ENCODE results near the gene RBM10. TPM values are rescaled to one million over a fixed set of nuclear protein-coding genes. Genes with fewer than 3 reads are reported as not detected.
"Not testable (repeated sequence)": the region's sequence is repeated elsewhere in the genome, so short reads cannot be mapped to it uniquely, and the experiment has no call there.

RBM10 gene
- polyA plus RNA-seq, 1 experiment = 19.6 TPM

DNA sequence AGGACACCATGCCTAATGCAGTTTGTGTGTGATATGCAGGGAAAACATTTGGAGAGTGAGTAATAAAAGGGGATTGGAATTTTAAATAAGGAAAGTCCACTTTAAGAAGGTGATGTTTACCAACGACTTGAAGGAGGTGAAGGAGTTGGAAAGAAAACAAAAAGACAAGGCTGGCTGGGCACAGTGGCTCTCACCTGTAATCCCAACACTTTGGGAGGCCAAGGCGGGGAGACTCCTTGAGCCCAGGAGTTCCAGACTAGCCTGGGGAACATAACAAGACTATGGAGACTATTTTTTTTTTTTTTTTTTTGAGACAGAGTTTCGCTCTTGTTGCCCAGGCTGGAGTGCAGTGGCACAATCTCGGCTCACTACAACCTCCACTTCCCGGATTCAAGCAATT is 11.5 kb upstream of the RBM10 start:
- TF ChIP-seq, protein P1, sequence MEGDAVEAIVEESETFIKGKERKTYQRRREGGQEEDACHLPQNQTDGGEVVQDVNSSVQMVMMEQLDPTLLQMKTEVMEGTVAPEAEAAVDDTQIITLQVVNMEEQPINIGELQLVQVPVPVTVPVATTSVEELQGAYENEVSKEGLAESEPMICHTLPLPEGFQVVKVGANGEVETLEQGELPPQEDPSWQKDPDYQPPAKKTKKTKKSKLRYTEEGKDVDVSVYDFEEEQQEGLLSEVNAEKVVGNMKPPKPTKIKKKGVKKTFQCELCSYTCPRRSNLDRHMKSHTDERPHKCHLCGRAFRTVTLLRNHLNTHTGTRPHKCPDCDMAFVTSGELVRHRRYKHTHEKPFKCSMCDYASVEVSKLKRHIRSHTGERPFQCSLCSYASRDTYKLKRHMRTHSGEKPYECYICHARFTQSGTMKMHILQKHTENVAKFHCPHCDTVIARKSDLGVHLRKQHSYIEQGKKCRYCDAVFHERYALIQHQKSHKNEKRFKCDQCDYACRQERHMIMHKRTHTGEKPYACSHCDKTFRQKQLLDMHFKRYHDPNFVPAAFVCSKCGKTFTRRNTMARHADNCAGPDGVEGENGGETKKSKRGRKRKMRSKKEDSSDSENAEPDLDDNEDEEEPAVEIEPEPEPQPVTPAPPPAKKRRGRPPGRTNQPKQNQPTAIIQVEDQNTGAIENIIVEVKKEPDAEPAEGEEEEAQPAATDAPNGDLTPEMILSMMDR (IDR thresholded peaks at IDR 0.05; ENCODE audit: low read depth, low read length) = no peak
- POLR2A ChIA-PET = no interaction called here
- no peaks in the 10 kb centered on the region for H3K9me3 ChIP-seq (ENCODE audit: control insufficient read depth, insufficient read depth, low read length)
- no peak overlapping the region for H3K4me3 ChIP-seq (ENCODE audit: low read depth, low read length)
- no peaks in the 10 kb centered on the region for H3K27me3 ChIP-seq (ENCODE audit: control insufficient read depth, insufficient read depth, low read length)
- CTCF ChIA-PET = no interaction called here
- no peak overlapping the region for H3K27ac ChIP-seq (ENCODE audit: low read depth, low read length)
- DNase-seq (ENCODE audit: low read depth, low spot score) = no peak

DNA sequence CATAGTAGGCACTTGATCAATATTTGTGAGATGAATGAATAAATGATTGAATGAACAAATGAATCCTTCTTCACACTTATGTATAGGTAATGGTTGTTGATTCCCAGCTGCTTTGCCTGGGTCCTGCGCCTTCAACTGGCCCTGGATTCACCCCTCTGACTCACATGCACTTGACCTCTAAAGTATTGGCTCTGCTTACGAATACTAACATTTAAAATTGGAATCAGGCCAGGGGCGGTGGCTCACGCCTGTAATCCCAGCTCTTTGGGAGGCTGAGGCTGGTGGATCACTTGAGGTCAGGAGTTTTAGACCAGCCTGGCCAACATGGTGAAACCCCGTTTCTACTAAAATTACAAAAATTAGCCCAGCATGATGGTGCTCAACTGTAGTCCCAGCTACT is 9.4 kb upstream of the RBM10 start:
- H3K4me3 ChIP-seq (ENCODE audit: low read depth, low read length); H3K27me3 ChIP-seq (ENCODE audit: control insufficient read depth, insufficient read depth, low read length); DNase-seq (ENCODE audit: low read depth, low spot score); H3K27ac ChIP-seq (ENCODE audit: low read depth, low read length); H3K9me3 ChIP-seq (ENCODE audit: control insufficient read depth, insufficient read depth, low read length): not testable (repeated sequence)
- POLR2A ChIA-PET = interaction anchor here (0.8 to 1.8 kb wide), 2 partner anchors 9 to 88 kb away, joined by 3 to 13 read pairs; partner anchors contain the start of genes NDUFB11 and RBM10
- CTCF ChIA-PET = interaction anchor here (2.1 kb wide), 1 partner anchor 9 kb away, joined by 16 read pairs; the partner anchor contains the start of genes NDUFB11 and RBM10

DNA sequence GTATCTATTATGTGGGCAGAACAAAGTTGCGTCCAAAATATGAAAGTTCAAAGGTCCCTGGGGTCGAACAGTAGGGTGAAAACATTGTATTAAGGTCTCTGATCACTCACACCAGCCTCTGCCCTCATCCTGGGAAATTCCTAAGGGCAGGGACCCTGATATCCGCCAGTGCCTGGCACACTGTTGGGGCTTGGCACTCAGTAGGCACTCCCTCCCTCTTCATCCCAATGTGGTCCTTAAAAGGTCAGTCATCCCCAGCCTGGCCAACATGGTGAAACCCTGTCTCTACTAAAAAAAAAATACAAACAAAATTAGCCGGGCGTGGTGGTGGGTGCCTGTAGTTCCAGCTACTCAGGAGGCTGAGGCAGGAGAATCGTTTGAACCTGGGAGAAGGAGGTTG is 6.8 kb upstream of the RBM10 start:
- TF ChIP-seq, protein P1 (IDR thresholded peaks at IDR 0.05; ENCODE audit: low read depth, low read length) = no peak
- ChIA-PET CTCF (no interaction called here), POLR2A (no interaction called here)
- Histone ChIP-seq H3K9me3 (ENCODE audit: control insufficient read depth, insufficient read depth, low read length) (no peaks in the 10 kb centered on the region), H3K27me3 (ENCODE audit: control insufficient read depth, insufficient read depth, low read length) (no peaks in the 10 kb centered on the region), H3K4me3 (ENCODE audit: low read depth, low read length) (no peak overlapping the region), H3K27ac (ENCODE audit: low read depth, low read length) (no peak overlapping the region)
- no peak for DNase-seq (ENCODE audit: low read depth, low spot score)

DNA sequence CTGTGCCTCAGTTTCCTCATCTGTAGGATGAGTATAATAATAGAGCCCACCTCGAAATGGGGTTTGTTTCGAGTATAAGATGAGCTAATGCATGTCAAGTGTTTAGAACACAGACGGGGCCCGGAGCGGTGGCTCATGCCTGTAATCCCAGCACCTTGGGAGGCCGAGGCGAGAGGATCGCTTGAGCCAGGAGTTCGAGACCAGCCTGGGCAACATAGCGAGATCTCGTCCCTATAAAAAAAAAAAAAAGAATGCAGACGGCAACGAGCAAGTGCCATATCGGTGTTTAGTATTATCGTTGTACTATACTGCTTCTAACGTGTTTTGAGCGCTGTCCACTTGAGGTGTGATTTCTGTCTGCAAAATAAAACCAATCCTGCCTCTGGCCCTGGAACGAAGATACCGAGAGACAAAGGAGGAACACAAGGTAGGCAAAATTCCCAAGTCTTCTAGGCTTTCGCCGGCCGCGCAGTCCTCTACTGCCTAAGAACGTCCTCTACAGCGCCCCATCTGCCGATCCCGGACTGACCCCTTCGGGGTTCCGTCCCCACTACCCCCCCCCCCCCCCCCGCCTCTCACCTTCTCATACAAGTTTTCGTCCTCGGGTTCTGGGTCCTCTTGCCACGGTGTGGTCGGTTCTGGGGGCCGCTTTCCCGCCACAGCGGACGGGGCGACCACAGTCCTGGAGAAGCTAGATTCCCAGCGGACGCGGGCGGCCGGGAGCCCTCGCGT is 961 bp upstream of the RBM10 start:
- no peak for DNase-seq (ENCODE audit: low read depth, low spot score)
- ChIA-PET POLR2A (interaction anchor here (1.0 to 1.2 kb wide), 2 partner anchors 8 to 15 kb away, joined by 5 to 13 read pairs; no protein-coding TSS in a partner anchor), CTCF (interaction anchor here (1.0 to 1.3 kb wide), 6 partner anchors 9 to 361 kb away, joined by 3 to 16 read pairs (median 4); no protein-coding TSS in a partner anchor)
- no peaks in the 10 kb centered on the region for H3K9me3 ChIP-seq (ENCODE audit: control insufficient read depth, insufficient read depth, low read length)
- H3K27me3 ChIP-seq (ENCODE audit: control insufficient read depth, insufficient read depth, low read length) = no peaks in the 10 kb centered on the region
- TF ChIP-seq, protein P1 (IDR thresholded peaks at IDR 0.05; ENCODE audit: low read depth, low read length) = no peak
- peak overlapping the region; percentile 70 for H3K4me3 ChIP-seq (ENCODE audit: low read depth, low read length)
- H3K27ac ChIP-seq (ENCODE audit: low read depth, low read length) = no peak overlapping the region

DNA sequence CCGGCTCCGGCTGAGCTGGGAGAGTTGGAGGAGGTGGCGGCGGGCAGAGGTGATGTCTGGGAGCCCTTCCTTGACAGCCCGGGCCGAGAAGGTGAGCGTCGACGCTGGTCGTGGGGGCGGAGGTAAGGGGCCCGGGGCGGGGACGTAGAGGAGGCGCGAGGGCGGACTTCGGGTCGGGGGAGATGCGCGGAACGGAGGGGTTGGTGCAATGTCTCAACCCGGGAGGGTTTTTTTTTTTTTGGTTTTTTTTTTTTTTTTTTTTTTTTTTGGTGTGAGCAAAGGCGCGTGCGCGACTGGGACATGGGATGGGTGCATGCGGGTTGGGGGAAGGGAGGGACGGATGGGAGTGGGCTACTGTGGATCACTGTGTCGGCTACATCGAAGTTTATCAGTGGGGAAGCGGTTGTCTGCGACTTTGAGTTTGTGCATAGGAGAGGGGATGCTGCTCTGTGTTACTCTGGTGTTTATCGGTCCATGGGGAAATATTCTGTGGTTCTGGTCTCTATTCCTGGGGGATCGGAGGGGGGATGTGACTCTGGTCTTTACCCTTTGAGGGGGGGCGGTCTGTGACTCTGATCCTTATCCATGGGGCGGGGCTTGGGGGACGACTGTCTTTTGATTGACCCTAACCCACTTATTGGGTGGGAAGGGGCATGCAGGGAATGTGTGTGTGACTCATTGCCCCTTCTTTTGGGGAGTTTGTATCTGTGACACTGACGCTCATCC is 537 bp downstream of the RBM10 start:
- CTCF ChIA-PET = interaction anchor here (0.6 to 1.3 kb wide), 8 partner anchors 11 to 239 kb away, joined by 3 to 16 read pairs (median 4); no protein-coding TSS in a partner anchor
- H3K9me3 ChIP-seq (ENCODE audit: control insufficient read depth, insufficient read depth, low read length) = no peaks in the 10 kb centered on the region
- DNase-seq (ENCODE audit: low read depth, low spot score) = no peak
- TF ChIP-seq, protein P1 (IDR thresholded peaks at IDR 0.05; ENCODE audit: low read depth, low read length) = no peak
- H3K27ac ChIP-seq (ENCODE audit: low read depth, low read length) = peak overlapping the region; percentile 89
- H3K27me3 ChIP-seq (ENCODE audit: control insufficient read depth, insufficient read depth, low read length) = no peaks in the 10 kb centered on the region
- peak overlapping the region; percentile 79 for H3K4me3 ChIP-seq (ENCODE audit: low read depth, low read length)
- POLR2A ChIA-PET = interaction anchor here (0.6 to 1.2 kb wide), 5 partner anchors 9 to 239 kb away, joined by 3 to 13 read pairs (median 5); no protein-coding TSS in a partner anchor
